ENCODE data around the gene C6orf52. TPM values are rescaled to one million over a fixed set of nuclear protein-coding genes. Genes with fewer than 3 reads are reported as not detected.

C6orf52 gene
- total RNA-seq, 1 experiment from 2014 or later = not detected

GRCh38 chr6:10655508-10656055, 38.8 kb downstream of the C6orf52 start:
- DNase-seq (ENCODE audit: low spot score) = no peak

- DNase-seq (ENCODE audit: low spot score) = no peak
Observed at GRCh38 chr6:10644225-10644624, 50.2 kb downstream of the C6orf52 start.

GRCh38 chr6:10643201-10643651, 51.2 kb downstream of the C6orf52 start:
- no peak for DNase-seq (ENCODE audit: low spot score)

GRCh38 chr6:10641528-10641927, 52.9 kb downstream of the C6orf52 start:
- DNase-seq (ENCODE audit: low spot score) = no peak

- no peak for DNase-seq (ENCODE audit: low spot score)
Observed at GRCh38 chr6:10640412-10640811, 54.0 kb downstream of the C6orf52 start.

- DNase-seq (ENCODE audit: low spot score) = peak; percentile 47
Observed at GRCh38 chr6:10633216-10633615, 61.2 kb downstream of the C6orf52 start.

- DNase-seq (ENCODE audit: low spot score) = no peak
Observed at GRCh38 chr6:10630178-10630577, 64.2 kb downstream of the C6orf52 start.

- no peak for DNase-seq (ENCODE audit: low spot score)
Observed at GRCh38 chr6:10627800-10628199, 66.6 kb downstream of the C6orf52 start.

- DNase-seq (ENCODE audit: low spot score) = no peak
Observed at GRCh38 chr6:10626154-10626741, 68.2 kb downstream of the C6orf52 start.

GRCh38 chr6:10624836-10625235, 69.6 kb downstream of the C6orf52 start:
- DNase-seq (ENCODE audit: low spot score) = no peak

- DNase-seq (ENCODE audit: low spot score) = no peak
Observed at GRCh38 chr6:10621847-10622246, 72.6 kb downstream of the C6orf52 start.

Small RNAs within 50 kb of the gene (small RNA-seq; reads per million reads assigned to genes)
- gene RF00019 = not detected

Other genes starting within 250 kb of the C6orf52 start
- gene GCNT2, start 173.3 kb downstream of the C6orf52 start, total RNA-seq (2014; rRNA removed; shearing (Covaris generic)) = 4.6 and 9.7 TPM in 2 replicates
- 12.2 and 16.7 TPM in 2 replicates for gene PAK1IP1, start 356 bp upstream of the C6orf52 start, total RNA-seq (2014; rRNA removed; shearing (Covaris generic))
- gene TMEM14C, start 28.5 kb upstream of the C6orf52 start, total RNA-seq (2014; rRNA removed; shearing (Covaris generic)) = 63.5 and 72.4 TPM in 2 replicates
- 95.8 and 97.9 TPM in 2 replicates for gene TMEM14B, start 53.2 kb upstream of the C6orf52 start, total RNA-seq (2014; rRNA removed; shearing (Covaris generic))
- 0.05 TPM in 1 of 2 replicates, not detected in the other for gene MAK, start 143.9 kb upstream of the C6orf52 start, total RNA-seq (2014; rRNA removed; shearing (Covaris generic))
- gene GCM2, start 187.4 kb upstream of the C6orf52 start, total RNA-seq (2014; rRNA removed; shearing (Covaris generic)) = not detected in 2 replicates
- 0.08 TPM in 1 of 2 replicates, not detected in the other for gene SYCP2L, start 192.4 kb upstream of the C6orf52 start, total RNA-seq (2014; rRNA removed; shearing (Covaris generic))